GM21723 (cell line): Measurements from ENCODE around the gene S100PBP.

Experiments
- ATAC-seq: cut with Tn5 transposase; IDR thresholded peaks from one replicate; pipeline ENCODE4 v1.9.1; 2021; ENCODE audit warnings: mild to moderate bottlenecking, moderate library complexity; ENCODE audit not compliant: unreplicated experiment

S100PBP gene

GRCh38 chr1:32825181-32825580, 7.7 kb downstream of the S100PBP start:
- ATAC-seq: no peak

GRCh38 chr1:32828341-32828740, 10.9 kb downstream of the S100PBP start:
- no peak for ATAC-seq

GRCh38 chr1:32830092-32830852, 12.8 kb downstream of the S100PBP start:
- no peak for ATAC-seq

- no peak for ATAC-seq
Observed at GRCh38 chr1:32831878-32832277, 14.4 kb downstream of the S100PBP start.

- no peak for ATAC-seq
Observed at GRCh38 chr1:32848354-32849063, 31.1 kb downstream of the S100PBP start.

GRCh38 chr1:32855861-32856617, 38.6 kb downstream of the S100PBP start:
- no peak for ATAC-seq

- ATAC-seq: no peak
Observed at GRCh38 chr1:32858136-32858535, 40.7 kb downstream of the S100PBP start.

GRCh38 chr1:32858791-32859190, 41.3 kb downstream of the S100PBP start:
- ATAC-seq: no peak

- no peak for ATAC-seq
Observed at GRCh38 chr1:32859915-32860314, 42.5 kb downstream of the S100PBP start.

GRCh38 chr1:32860566-32860965, 43.1 kb downstream of the S100PBP start:
- no peak for ATAC-seq

- no peak for ATAC-seq
Observed at GRCh38 chr1:32861904-32862695, 44.6 kb downstream of the S100PBP start.

GRCh38 chr1:32863218-32863880, 45.9 kb downstream of the S100PBP start:
- ATAC-seq: no peak

- no peak for ATAC-seq
Observed at GRCh38 chr1:32863881-32864245, 46.4 kb downstream of the S100PBP start.

- no peak for ATAC-seq
Observed at GRCh38 chr1:32864375-32865019, 47.0 kb downstream of the S100PBP start.

GRCh38 chr1:32865639-32866405, 48.4 kb downstream of the S100PBP start:
- ATAC-seq: no peak

- no peak for ATAC-seq
Observed at GRCh38 chr1:32867151-32867550, 49.7 kb downstream of the S100PBP start.

GRCh38 chr1:32867671-32868070, 50.2 kb downstream of the S100PBP start:
- no peak for ATAC-seq

- ATAC-seq: no peak
Observed at GRCh38 chr1:32868085-32868484, 50.6 kb downstream of the S100PBP start.

GRCh38 chr1:32868806-32869455, 51.5 kb downstream of the S100PBP start:
- no peak for ATAC-seq
